ENCODE data around the gene CCDC134. TPM values are rescaled to one million over a fixed set of nuclear protein-coding genes. Genes with fewer than 3 reads are reported as not detected.

The CCDC134 gene
- total and polyA plus RNA-seq, 9 of the 15 experiments (the other 6 are each of a cell fraction or from before 2014, with no cell fraction given) = 0.56 to 11.9 (median 5.3) TPM

DNA sequence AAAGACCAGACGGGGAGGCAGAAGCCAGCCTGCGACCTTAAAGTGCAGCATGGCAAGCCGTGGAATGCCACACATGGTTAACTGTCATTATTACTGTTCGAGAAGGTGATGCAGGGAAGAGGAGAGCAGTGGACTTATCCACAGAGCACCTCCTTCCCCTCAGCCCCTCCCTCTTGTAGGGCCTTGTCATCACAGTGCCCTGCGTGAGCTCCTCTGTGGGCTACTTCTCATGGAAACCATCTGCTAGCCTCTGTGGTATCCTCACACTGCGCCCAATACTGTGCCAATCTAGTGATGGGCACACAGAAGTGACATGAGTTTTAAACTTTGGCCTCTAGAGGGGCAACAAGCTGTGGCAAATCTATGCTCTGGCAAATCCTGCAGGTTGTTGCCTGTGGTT, 18.2 kb upstream of the CCDC134 start:
- no peak overlapping the region for H3K4me3 ChIP-seq
- no peaks in the 10 kb centered on the region for H3K79me2 ChIP-seq (ENCODE audit: control insufficient read depth, insufficient read depth, low read length)
- WGBS (ENCODE audit: insufficient coverage, low coverage, missing lambda C conversion rate) = 23% methylated on average over 6 of the region's 6 CpGs
- DNase-seq (ENCODE audit: extremely low read depth in 1 of 4, low spot score in 3 of 4) (no peak), ATAC-seq (no peak), FAIRE-seq (no peak)
- H3K9me1 ChIP-seq (ENCODE audit: control insufficient read depth, insufficient read depth, low read length) = no peaks in the 10 kb centered on the region
- intact Hi-C loops (cut with micrococcal nuclease) = no loop called here
- no peaks in the 10 kb centered on the region for H4K20me1 ChIP-seq (replicated peaks; ENCODE audit: control insufficient read depth, insufficient read depth, low read length)
- no peaks in the 10 kb centered on the region for H3K27me3 ChIP-seq (ENCODE audit: control insufficient read depth in 2 of 2, insufficient read depth in 2 of 2, low read length in 2 of 2)
- H2AFZ ChIP-seq (ENCODE audit: low read depth, low read length) = no peak overlapping the region
- CTCF ChIA-PET (ENCODE audit: low intra/inter-chr PET ratio) = no interaction called here
- no peaks in the 10 kb centered on the region for H3K36me3 ChIP-seq (ENCODE audit: control insufficient read depth, insufficient read depth, low read length)
- POLR2A ChIA-PET = interaction anchor here (0.7 to 2.1 kb wide), 3 partner anchors 9 to 686 kb away, joined by 3 to 9 read pairs (median 4); partner anchors contain the start of gene CCDC134
- H3K4me1 ChIP-seq (replicated peaks in 1 of 2; ENCODE audit: control insufficient read depth in 2 of 2, insufficient read depth in 2 of 2, low read length in 2 of 2) = peaks cover 0 to 6% of the 10 kb centered on the region in 2 experiments; a peak in 2 of 5 replicates
- H3K9me3 ChIP-seq (replicated peaks; ENCODE audit: control insufficient read depth, insufficient read depth, low read depth, low read length) = no peaks in the 10 kb centered on the region
- no peak overlapping the region for H3K9ac ChIP-seq (ENCODE audit: insufficient read depth in 1 of 2, low read depth in 2 of 2, low read length in 2 of 2)
- BruUV-seq (replicated peaks) = no TSS peak
- TF ChIP-seq ZNF316 (IDR thresholded peaks at IDR 0.05) (no peak), ZEB2 (IDR thresholded peaks at IDR 0.05) (no peak), FOSL1 (tag; conservative IDR thresholded peaks at IDR 0.05) (no peak), RB1 (IDR thresholded peaks at IDR 0.05; ENCODE audit: low read depth) (no peak), POU5F1 (IDR thresholded peaks at IDR 0.05; ENCODE audit: borderline replicate concordance, low read depth, low read length, partially characterized antibody) (no peak), TCF7L2 (IDR thresholded peaks at IDR 0.05; ENCODE audit: low read depth, low read length) (no peak), ZNF324 (CRISPR knock-in tag; IDR thresholded peaks at IDR 0.05) (no peak), SNRNP70 (optimal IDR thresholded peaks at IDR 0.05; ENCODE audit: low read depth, low read length) (no peak), RBFOX2 (IDR thresholded peaks at IDR 0.05; ENCODE audit: low read depth, low read length) (no peak), GMEB1 (CRISPR knock-in tag; IDR thresholded peaks at IDR 0.05) (no peak), LEF1 (IDR thresholded peaks at IDR 0.05) (no peak), GABPB2 (CRISPR knock-in tag; conservative IDR thresholded peaks at IDR 0.05) (no peak), ZNF444 (CRISPR knock-in tag; IDR thresholded peaks at IDR 0.05) (no peak), SAFB2 (IDR thresholded peaks at IDR 0.05; ENCODE audit: borderline replicate concordance, low read depth, low read length, severe bottlenecking) (no peak), POLR2H (tag; IDR thresholded peaks at IDR 0.05; ENCODE audit: low read depth) (no peak), GATAD2A (IDR thresholded peaks at IDR 0.05) (no peak), FOXP4 (CRISPR knock-in tag; IDR thresholded peaks at IDR 0.05; ENCODE audit: borderline replicate concordance) (no peak)
- TF ChIP-seq, protein P1, sequence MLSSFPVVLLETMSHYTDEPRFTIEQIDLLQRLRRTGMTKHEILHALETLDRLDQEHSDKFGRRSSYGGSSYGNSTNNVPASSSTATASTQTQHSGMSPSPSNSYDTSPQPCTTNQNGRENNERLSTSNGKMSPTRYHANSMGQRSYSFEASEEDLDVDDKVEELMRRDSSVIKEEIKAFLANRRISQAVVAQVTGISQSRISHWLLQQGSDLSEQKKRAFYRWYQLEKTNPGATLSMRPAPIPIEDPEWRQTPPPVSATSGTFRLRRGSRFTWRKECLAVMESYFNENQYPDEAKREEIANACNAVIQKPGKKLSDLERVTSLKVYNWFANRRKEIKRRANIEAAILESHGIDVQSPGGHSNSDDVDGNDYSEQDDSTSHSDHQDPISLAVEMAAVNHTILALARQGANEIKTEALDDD (IDR thresholded peaks at IDR 0.05) = no peak
- H3K4me2 ChIP-seq (ENCODE audit: insufficient read depth, low read length) = no peak overlapping the region
- no peak overlapping the region for H3K27ac ChIP-seq (ENCODE audit: extremely low read depth, low read depth, low read length)
- in situ Hi-C loops (cut with MboI) = no loop called here

Data from K562 (cell line).